HG03378 (cell line): ENCODE results near the gene GP9.

Source experiments
- ATAC-seq: cut with Tn5 transposase; IDR thresholded peaks from one replicate; pipeline ENCODE4 v1.9.1; 2021; ENCODE audit warnings: mild to moderate bottlenecking, moderate library complexity; ENCODE audit not compliant: unreplicated experiment

GP9 gene

DNA sequence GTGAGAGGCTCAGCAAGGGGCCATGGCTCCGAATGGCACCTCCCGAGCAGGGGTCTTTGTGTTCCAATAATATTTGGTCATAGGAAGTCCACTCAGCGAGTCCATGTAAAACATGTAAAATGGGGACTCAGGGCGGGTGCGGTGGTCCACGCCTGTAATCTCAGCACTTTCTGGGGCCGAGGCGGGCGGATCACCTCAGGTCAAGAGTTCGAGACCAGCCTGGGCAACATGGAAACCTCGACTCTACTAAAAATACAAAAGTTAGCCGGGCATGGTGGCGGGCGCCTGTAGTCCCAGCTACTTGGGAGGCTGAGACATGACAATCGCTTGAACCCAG is 33.1 kb upstream of the GP9 start:
- ATAC-seq, result no peak

DNA sequence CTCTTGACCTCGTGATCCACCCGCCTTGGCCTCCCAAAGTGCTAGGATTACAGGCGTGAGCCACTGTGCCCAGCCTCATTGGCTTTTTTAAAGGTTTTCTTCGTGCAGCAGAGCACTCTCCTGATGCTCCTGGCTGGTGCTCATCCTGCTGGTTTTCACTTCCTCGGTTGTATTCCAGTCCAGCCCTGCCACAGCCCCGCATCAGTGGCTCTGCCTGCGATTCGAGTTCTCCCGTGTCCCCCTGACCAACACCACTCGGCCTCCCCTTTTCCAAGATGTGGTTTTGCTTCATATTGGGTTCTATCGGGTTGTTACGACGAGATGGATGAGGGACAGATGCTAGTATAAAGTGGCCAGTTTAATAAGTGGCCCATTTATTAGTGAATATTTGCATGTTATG is 31.7 kb upstream of the GP9 start:
- no peak for ATAC-seq

DNA sequence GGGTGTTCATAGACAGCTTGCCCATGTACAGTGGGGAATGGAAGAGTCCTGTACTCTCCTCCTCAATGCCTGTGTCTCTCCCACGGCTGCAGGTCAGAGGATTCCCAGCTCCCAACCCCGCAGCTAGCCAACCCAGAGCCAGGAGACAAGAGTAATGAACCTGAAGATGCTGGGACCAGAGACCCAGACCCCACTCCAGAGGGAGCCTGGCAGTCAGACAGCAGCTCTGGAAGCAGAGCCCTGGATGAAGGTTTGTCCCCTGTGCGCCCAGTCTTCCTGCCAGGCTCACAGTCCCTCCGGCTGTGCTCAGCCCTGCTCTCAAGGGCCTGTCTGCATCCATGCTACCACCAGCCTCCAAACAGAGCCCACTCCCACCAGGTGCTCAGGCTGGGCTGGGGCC is 30.0 kb upstream of the GP9 start:
- no peak for ATAC-seq

DNA sequence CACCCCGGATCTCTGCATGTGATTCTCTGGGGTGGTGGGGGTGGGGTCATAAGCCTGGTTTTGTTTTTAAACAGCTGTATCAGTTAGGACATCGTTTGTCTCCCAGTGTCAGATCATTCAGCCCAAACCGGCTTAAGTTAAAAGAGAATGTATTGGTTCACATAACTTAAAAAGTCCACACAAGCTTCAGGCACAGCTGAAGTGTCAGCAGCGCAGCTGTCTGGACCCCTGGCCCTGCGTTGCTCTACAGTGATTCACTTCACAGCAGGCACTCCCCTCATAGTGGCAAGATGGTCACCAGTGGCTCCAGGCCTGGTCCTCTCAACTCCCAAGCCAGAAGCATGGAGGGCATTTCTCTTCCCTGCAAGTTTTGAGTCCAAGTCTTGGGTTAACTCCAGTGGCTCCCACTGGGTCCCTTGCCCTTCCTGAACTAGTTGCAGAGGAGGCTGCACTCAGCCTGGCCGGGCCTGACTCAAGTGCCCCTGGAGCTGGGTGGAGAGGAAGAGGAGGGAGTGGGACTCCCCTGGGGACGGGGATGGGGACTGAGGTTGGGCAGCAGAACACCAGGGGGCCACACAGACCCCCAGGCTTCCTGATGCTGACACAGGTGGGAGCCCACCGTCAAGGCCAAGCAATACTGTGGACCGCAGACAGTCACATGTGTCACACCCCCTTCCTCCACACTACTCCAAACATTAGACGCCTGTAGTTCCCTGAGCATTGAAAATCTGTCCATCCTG is 28.9 kb upstream of the GP9 start:
- no peak for ATAC-seq

DNA sequence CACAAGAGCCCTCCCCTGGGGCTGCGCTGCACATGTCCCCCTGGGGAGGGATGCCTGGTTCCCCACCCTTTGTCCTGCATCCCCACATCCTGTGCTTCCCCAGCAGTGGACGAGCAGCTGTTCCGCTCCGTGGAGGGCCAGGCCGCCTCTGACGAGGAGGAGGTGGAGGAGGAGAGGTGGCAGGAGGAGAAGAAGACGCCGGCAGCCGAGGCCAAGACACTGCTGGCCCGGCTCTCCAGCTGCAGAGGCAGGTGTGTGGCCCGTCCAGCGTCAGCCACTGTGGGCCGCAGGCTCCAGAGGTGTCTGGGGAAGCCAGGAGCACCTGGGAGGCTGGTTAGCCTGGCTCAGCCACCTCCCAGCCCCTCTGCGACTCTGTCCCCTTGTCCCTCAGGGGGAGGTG is 27.9 kb upstream of the GP9 start:
- no peak for ATAC-seq

DNA sequence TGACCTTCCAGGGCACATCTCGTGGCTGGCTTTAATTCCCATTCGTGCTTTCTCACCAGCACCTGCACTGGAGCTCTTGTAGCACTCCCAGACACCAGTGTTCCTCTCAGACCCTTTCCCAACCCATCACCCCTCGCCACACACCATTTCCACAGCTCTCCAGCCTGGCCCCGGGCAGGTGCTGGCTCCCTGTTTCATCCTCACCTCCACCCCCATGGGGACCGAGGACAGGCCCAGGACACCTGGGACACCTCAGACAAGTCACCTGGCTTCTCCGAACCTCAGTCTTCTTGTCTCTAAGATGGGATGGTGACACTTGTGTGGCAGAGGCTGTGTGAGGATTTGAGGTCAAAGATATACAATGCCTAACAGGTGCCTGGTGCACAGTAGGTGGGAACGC is 27.4 kb upstream of the GP9 start:
- ATAC-seq, result no peak

DNA sequence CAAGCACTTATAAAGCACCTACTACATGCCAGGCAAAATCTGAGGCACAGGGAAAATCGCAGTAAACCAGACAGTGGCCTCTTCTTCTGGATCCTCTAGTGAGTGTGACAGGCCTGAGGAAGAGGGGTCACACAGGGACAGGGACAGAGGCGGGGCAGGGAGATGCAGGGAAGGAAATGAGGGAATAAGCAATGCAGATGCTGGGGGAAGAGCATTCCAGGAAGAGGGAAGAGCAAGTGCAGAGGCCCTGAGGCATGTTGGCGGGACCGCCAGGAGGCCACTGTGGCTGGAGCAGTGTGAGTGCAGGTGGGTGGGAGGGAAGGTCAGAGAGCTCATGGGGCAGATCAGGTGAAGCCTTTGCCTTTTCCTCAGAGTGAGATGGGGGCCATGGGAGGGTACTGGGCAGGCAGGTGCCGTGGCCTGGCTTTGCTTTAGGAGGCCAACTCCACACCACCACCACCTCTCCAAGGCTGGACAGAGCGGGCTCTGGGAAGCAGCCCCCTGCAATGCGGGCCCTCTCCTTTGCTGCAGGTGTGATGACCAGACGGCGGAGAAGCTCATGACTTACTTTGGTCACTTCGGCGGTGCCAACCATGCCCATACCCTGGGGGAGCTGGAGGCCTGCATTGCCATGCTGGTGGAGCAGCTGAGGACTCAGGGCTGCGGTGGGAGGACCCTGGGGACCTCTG is 26.8 kb upstream of the GP9 start:
- no peak for ATAC-seq

DNA sequence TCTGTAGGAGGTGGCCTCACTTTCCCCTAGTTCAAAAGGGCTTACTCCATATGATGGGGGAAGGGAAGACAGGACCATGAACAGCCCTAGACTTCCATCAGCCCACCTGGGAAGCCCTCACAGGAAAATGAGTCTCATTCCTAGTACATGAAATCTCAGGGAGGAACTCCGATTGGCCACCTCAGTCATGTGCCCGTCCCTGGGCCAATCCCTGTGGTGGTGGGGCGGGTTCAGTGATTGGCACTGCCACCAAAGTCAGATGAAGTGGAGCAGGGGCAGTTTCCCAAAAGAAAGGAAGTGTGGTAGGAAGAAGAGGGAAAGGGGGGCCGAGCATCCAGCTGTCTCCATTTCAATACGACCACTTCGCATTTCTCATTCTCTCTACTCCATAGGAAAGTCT is 25.9 kb upstream of the GP9 start:
- no peak for ATAC-seq

DNA sequence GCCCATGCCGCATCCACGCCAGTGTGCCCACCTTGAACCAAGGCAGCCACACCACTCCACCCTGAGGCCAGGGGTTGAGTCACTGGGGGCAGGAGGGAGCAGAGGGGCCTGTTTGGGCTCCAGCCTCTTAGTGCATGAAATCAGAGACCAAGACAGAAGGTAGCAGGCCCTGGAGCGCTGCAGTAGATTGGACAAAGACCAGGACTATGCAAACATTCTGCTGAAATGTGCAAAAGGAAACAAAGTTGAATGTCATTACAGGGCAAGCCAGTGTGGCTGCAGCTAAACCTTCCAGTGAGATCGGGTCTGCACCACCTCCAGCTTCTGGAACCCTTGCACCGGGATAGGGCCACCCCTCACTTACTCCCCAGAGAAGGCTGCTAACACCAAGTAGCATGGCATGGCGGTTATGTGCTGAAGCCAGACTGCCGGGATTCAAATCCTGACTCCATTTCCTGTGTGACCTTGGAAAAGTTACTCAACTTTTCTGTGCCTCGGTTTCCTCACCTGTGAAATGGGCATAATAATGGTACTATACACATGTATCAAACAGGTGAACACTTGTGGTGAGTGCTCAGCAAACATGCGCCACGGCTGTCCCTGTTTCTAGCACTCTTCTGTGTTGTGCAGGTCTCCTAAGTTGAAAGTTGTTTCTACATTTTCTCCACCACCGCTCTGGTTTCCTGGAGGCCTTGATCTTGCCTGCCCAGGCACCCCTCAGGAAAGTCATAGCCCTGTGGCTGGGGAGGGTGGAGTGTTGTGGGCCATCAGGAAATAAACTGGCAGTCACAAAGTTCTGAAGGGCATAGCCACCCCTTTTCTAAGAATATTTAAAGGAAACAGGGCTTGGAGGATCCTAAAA is 25.0 kb upstream of the GP9 start:
- ATAC-seq, result no peak

DNA sequence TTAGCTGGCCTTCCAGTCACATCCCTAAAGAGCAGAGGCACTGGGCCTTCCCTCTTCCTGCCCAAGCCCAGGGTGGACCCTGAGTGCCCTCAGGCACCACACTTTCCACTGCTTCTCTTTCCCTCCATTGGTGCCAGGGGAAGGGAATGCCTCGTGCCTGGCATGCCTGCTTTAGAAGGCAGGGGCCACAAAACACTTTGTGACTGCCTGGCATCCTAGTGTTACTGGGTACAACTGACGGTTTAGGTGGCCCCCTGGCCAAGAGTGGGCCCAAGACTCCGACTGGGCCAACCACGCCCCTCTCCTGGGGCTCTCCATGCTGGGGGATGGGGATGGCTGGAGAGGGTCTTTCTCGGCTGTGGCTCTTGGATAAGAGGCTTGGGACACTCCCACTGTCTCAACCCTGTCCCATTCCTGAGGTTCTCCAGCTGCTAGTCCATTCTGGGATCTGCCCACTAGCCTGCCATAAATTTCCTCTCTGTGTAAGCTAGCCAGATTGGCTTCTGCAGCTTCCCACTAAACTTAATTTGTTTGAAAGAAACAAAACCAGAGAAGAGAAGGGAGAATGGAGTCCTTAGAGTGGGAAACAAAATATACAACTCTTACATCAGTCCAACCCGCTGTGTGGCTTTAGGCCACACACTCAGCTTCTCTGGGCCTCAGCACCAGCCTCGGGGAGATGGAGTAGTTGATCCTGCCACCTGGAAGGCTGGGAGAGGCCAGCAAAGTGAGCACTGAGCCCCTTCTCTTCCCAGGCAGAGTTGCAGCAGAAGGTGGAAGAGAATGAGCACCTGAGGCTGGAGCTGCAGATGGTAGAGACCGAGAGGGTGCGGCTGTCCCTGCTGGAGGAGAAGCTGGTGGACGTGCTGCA is 24.1 kb upstream of the GP9 start:
- no peak for ATAC-seq

DNA sequence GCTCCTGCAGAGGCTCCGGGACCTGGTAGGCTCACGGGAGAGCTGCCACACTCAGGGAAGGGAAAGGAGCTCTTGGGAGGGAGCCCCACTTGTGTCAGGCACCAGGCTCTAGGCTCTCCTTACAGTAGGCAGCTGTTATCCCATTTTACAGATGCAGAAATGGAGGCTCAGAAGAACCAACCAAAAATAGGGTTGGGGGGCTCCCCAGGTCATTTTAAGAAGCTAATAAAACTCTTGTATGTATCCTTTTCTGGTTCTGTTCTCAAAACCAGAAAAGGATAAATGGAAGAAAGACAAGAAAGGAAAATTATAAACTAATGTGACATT is 23.5 kb upstream of the GP9 start:
- no peak for ATAC-seq

DNA sequence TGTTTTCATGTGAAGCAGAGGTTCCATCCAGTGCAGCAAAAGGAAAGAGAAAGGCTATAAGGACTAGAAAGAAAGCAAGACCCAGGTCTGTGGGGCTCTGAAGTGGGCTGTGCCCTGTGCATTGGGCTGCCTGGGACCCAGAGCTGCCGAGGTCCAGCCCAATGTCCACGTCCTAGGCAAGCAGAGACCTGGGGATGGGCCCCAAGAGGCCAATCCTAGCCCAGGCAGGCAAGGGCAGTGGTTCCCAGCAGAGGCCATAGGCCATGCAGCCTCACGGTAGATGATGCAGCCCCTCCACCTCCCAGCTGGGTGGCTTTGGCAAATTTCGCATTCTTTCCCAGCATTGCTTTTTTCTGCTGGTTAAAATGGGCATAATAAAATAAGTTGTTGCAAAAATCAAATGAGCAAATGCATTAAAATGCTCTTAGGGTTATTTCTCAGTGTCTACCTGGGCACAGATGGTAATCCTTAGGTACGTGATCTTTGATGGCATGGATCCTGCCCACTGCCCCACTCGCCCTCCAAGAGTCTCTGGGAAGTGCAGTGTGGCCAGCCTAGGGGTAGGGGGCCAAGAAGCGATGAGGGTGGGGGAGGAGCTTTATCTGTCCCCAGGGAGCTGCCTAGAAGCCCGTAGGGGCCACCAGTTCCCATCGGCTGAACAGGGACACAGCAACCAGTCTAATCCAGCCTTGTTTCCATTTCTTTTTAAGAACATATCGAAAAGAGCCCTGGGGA is 22.3 kb upstream of the GP9 start:
- no peak for ATAC-seq

DNA sequence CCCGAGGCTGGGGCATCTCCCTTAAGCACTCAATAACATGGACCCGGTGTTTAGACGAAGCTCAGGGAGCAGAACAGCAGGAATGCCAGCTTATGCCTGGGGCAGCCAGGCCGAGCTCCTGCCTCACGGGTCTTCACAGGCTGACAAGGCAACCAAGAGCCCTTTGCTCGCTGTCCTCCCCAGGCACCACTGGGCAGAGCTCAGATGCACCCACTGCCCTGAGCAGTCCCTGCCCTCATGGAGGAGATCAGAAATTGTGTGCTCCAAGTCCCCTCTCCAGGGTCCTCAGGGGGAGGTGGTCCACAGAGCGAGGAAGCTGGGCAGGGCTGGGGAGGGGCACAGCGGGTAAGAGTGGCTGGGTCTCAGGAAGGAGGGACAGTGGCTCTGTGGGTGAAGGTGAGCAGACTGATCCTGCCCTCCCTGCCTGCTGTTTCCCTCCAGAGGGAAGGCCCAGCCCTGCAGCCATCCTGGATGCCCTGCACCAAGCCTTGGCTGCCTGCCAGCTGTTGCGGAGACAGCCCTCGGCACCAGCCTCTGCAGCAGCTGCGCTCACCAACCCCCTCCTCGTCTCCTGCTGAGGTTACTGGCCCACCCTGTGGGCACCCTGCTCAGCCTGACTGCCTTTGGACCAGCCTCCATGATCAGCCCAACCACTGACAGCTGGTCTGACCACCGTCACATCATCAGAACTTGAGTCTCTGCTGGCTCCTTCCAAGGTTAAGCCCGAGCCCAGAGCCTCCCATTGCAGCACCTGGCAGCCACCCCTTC is 21.1 kb upstream of the GP9 start:
- ATAC-seq, result no peak

DNA sequence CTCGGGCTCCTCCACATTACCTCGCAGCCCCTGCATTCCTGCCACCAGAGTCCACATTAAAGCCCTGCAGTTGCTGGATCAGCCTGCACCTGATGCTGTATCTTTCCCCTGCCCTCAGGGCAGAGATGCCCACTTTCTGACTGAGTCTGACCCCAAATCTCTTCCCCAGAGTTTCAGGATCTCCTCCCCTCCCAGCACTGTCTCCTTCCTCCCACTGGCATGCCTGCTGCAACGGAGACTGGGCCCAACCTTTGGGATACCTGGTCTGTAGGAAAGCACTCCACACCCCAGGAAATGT is 20.6 kb upstream of the GP9 start:
- ATAC-seq, result no peak

DNA sequence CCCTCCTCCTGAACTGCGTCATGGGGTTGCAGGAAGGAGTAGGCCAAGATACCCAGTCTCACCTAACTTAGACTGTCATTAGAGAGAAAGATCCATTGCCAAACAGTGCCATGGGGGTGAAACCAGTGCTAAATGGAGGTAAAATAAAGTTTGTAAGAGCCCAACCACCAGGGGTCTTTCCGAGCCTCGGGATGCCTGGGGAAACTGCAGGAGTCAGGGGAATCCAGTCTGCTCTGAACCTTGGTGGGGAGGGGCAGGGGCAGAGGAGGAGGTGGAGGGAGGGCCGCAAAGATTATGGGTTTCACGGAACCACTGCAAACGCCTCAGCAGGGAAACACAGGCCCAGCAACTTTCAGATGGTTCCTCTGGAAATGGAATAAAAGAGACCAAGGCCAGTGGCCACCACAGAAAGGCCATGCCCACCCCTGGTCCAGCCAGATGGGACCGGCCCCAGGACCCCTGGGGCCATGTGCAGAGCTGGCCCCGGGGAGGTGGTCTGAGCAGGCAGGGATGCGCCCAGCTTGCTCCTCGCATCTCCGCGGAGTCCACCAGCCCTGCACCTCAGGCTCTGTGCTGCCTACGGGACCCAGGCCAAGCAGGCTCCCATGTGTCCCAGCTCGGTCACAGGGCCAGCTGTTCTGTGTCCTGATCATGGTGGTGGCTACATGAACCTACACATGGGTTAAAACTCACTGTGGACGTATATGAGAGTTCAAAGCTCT is 19.8 kb upstream of the GP9 start:
- no peak for ATAC-seq

DNA sequence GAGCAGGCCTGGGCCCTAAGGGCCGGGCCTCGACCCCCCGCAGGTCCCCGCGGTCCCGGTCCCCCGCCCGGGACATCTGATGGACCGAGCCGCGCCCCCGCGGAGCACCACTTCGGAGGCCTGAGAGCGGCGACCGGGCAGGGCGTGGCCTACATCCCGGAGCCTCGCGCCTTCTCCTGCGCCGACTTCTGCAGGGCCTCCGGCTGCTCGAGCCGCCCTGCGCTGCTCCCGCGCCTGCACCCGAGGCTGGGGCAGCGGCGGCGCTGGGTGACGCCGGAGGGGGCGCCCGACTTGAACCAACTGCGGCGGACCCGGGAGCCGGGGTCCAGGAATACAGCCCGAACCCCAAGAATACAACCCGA is 14.9 kb upstream of the GP9 start:
- ATAC-seq, result no peak

DNA sequence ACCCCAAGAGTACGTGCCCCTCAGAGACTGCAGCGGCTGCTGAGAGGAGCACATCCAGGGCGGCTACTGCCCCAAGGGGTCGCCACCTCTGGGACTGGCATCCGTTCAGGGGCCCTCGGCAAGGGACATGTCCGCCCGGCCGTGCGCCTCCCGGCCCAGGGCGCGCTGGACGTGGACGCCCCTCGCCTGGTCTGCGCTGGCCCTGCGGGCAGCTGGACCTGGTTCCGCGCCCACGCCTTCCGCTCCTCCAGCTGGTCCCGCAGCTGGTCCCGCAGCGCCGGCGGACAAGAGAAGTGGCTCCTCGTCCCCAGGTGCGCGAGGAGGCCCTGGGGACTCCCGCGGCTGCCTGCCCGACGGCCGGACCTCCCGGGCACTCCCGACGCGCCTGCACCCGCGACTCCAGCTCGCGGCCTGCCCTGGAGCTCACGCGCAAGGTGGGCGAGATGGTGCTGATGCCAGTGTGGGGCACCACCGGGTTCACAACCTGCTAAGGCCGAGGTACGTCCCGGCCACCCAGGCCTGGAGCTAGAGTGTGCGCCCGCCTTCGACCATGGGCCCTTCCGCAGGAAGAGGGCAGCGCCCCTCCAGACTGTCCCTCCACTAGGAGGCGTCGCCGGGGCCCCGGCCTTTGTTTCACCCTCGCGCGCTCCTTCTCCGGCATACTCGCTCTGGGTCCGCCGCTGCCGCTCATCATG is 14.4 kb upstream of the GP9 start:
- ATAC-seq, result no peak

DNA sequence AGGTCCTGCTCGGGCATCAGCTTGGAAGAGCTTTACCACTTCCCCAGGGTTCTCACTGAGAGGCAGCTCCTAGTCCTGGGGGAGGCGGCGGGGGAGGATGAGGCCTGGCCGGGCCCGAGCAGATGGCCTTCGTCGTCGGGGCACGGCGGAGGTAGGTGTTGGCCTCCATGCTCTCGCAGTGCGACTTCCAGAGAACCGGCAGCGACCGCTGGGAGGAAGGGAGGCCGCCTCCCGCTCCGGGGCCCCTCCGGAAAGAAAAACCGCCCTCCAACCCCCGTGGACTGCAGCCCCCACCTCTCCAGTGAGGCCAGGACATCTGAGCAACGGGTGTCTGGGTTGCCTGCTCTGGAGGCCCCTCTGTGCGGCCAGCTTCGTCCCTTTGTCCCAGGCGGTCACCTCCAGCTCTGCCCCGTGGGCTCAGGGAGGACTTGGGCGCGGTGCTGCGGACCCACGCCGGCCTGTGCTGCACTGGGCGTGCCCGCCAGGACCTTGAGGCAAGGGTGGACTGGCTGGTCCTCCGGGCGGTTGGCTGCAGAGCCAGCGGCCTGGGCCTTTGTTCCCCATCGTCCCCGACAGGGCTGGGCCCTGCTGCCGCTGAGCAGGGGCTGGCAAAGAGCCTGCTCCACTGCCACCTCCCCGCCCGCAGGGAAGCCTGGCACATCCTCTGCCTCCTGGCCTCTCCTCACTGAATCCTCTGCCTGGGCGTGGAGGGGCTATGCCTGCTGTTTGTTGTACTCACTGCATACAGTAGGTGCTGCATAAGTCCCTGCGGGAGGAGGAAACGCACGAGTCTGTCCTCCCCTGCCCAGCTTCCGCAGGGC is 13.6 kb upstream of the GP9 start:
- no peak for ATAC-seq
